Mesothelial cell of epicardium (in vitro differentiated cells): Measurements from ENCODE around the gene ORM2. TPM values are rescaled to one million over a fixed set of nuclear protein-coding genes. Genes with fewer than 3 reads are reported as not detected.

Experiments
- DNase-seq, 2 experiments: peaks; one replicate each; pipeline ENCODE4 v3.0.0; 2021; ENCODE audit warnings: low spot score in 2 of 2; ENCODE audit not compliant: unreplicated experiment in 2 of 2
- H3K27ac Mint-ChIP-seq: 2 replicates; pipeline ENCODE4 v1.8.0; 2021; ENCODE audit warnings: mixed read lengths
- H3K27me3 Mint-ChIP-seq: 2 replicates; pipeline ENCODE4 v1.8.0; 2021; ENCODE audit warnings: low read depth, mixed read lengths
- H3K36me3 Mint-ChIP-seq: 2 replicates; pipeline ENCODE4 v1.8.0; 2021; ENCODE audit warnings: mixed read lengths
- H3K4me1 Mint-ChIP-seq: 2 replicates; pipeline ENCODE4 v1.8.0; 2021; ENCODE audit warnings: mixed read lengths
- H3K4me3 Mint-ChIP-seq: 2 replicates; pipeline ENCODE4 v1.8.0; 2021; ENCODE audit warnings: mild to moderate bottlenecking, moderate library complexity, mixed read lengths
- H3K9me3 Mint-ChIP-seq: 2 replicates; pipeline ENCODE4 v1.8.0; 2021; ENCODE audit warnings: mixed read lengths
- total RNA-seq: library from RNA; stranded (reverse); gene quantifications from 3 replicates; pipeline ENCODE4 v1.2.1, GENCODE V29; 2021
- TF ChIP-seq, protein P1 (sequence below): fragments of 200-600 bp; sonication (generic); IDR thresholded peaks from one replicate; pipeline ENCODE4 v1.5.0; 2021; ENCODE audit warnings: antibody characterized with exemption; ENCODE audit not compliant: unreplicated experiment

The ORM2 gene
- total RNA-seq, 1 donor from 2014 or later: not detected

DNA sequence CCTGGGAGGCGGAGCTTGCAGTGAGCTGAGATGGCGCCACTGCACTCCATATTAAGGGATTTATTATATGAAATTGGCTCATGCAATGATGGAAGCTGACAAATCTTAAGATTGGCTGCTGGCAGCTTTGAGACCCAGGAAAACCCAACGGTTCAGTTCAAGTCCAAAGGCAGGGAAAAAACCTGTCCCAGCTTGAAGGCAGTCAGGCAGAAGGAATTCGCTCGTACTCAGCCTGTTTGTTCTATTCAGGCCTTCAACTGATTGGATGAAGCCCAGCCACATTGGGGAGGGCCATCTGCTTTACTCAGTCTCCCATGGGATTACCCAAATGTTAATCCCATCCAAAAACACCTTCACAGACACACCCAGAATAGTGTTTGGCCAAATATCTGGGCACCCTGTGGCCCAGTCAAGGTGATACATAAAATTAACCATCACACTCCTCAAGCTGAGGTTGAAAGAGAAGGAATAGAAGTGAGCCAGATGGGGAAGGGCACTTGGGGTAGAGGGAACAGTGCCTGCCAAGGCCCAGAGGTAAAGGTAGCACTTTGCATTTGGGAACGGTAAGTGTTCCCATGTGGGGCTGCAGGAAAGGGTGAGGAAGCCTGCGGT is 15.3 kb upstream of the ORM2 start:
- no peaks in the 10 kb centered on the region for H3K9me3 Mint-ChIP-seq
- no peak overlapping the region for H3K27ac Mint-ChIP-seq
- TF ChIP-seq, protein P1, sequence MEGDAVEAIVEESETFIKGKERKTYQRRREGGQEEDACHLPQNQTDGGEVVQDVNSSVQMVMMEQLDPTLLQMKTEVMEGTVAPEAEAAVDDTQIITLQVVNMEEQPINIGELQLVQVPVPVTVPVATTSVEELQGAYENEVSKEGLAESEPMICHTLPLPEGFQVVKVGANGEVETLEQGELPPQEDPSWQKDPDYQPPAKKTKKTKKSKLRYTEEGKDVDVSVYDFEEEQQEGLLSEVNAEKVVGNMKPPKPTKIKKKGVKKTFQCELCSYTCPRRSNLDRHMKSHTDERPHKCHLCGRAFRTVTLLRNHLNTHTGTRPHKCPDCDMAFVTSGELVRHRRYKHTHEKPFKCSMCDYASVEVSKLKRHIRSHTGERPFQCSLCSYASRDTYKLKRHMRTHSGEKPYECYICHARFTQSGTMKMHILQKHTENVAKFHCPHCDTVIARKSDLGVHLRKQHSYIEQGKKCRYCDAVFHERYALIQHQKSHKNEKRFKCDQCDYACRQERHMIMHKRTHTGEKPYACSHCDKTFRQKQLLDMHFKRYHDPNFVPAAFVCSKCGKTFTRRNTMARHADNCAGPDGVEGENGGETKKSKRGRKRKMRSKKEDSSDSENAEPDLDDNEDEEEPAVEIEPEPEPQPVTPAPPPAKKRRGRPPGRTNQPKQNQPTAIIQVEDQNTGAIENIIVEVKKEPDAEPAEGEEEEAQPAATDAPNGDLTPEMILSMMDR: no peak
- peaks cover 20% of the 10 kb centered on the region for H3K36me3 Mint-ChIP-seq
- H3K27me3 Mint-ChIP-seq: no peaks in the 10 kb centered on the region
- no peak overlapping the region for H3K4me3 Mint-ChIP-seq
- H3K4me1 Mint-ChIP-seq: no peaks in the 10 kb centered on the region
- DNase-seq: peak in 1 of 2 experiments; percentile 22

DNA sequence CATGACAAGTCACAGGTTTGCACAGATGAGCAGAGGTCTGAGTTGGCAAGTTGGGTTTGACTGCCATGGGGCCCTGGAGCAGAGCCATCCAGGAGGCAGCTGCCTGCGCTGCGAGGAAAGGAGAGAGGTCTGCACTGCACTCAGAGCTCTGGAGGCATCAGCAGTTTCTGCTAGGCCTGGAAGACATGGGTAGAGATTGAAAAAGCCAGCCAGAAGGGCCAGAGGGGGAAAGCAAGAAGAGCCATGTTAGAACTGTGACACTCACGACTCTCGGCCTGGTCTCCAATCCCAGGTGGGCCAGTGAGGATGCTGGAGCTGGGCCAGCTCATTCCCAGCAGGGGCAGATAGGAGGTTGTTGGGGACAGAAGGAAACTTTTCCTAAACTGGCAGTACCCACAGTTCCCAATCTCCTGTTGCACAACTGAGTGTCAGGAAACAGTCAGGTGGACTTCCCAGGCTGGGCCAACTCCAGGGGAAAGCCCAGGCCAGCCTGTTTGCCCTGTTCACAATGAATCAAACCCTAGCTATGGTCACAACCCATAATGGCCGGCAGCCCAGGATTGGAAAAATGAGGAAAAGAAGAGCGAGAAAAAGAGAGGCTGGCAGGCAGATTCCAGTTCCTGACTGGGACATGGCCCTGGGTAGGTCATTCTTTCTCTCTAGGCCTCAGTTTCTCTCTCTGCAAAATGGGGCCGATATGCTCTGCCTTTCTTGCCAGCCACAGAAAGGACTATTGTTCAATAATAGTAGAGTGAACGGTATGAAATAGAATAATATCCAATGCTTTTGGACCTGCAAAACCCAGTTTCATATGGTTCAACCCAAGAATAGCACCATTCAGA is 14.6 kb upstream of the ORM2 start:
- H3K4me1 Mint-ChIP-seq: no peaks in the 10 kb centered on the region
- TF ChIP-seq, protein P1: no peak
- no peaks in the 10 kb centered on the region for H3K9me3 Mint-ChIP-seq
- no peak overlapping the region for H3K4me3 Mint-ChIP-seq
- H3K27me3 Mint-ChIP-seq: no peaks in the 10 kb centered on the region
- peak in 1 of 2 experiments; percentile 26 for DNase-seq
- H3K36me3 Mint-ChIP-seq: peaks cover 15% of the 10 kb centered on the region
- no peak overlapping the region for H3K27ac Mint-ChIP-seq

DNA sequence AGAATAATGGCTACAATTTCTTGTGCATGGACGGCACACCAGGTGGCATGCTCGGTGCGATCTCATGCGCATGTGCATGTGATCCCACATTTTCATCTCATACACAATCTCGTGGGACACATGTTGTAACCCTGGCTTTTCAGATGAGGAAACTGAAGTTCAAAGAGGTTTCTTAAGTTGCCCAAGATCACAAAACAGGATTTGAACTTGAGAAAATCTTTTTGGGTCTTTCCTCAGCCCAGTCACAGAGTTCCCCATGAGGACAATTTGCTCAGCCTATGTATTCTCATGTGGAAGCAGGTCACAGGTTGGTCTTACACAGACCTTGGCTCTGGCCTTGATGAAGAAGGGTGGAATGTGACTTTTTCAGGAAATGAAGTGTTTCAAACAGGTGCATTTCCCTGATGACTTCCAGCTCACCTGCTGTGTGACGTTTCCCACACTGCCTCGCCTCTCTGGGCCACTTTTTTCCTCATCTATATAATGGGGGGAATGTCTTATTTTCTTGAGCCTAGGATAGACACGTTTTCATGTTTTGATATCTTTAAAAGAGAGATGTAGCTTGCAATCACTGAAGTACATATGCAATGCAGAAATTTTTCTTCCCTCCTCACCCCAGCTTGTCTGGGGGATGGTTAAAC is 13.8 kb upstream of the ORM2 start:
- TF ChIP-seq, protein P1: no peak
- Mint-ChIP-seq H3K27ac (no peak overlapping the region), H3K27me3 (no peaks in the 10 kb centered on the region), H3K4me3 (no peak overlapping the region), H3K4me1 (no peaks in the 10 kb centered on the region), H3K36me3 (peaks cover 15% of the 10 kb centered on the region), H3K9me3 (no peaks in the 10 kb centered on the region)
- no peak for DNase-seq

DNA sequence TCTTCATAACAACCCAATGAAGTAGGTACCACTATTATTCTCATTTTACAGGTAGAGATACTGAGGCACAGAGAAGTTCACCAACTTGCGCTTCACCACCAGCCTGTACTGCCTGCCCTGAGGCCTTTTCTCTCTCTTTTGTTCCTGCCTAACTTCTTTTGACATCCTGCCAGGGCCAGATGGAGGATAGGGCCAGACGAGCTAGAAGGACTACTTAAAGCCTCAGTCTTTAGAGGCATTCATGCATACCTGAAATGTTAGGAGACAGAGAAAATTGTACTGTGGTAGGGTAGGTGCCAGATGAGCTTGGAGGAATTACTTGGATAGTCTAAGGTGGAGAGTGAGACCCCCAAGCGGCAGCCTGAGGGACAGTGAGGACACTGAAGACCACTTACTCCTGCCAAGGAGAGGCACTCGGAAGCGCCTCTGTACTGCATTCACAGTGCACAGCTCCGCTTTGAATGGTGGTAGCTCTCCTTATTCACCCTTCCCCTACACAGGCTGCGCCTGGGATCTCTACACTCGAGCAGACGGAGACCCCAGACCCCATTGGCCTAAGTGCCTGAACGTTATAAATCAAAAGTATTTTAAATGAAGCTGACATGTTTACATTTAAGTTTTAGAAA is 13.0 kb upstream of the ORM2 start:
- Mint-ChIP-seq H3K9me3 (no peaks in the 10 kb centered on the region), H3K4me3 (no peak overlapping the region), H3K4me1 (no peaks in the 10 kb centered on the region), H3K27me3 (no peaks in the 10 kb centered on the region), H3K36me3 (peaks cover 8% of the 10 kb centered on the region), H3K27ac (no peak overlapping the region)
- DNase-seq: peak in 1 of 2 experiments; percentile 20
- TF ChIP-seq, protein P1: no peak

DNA sequence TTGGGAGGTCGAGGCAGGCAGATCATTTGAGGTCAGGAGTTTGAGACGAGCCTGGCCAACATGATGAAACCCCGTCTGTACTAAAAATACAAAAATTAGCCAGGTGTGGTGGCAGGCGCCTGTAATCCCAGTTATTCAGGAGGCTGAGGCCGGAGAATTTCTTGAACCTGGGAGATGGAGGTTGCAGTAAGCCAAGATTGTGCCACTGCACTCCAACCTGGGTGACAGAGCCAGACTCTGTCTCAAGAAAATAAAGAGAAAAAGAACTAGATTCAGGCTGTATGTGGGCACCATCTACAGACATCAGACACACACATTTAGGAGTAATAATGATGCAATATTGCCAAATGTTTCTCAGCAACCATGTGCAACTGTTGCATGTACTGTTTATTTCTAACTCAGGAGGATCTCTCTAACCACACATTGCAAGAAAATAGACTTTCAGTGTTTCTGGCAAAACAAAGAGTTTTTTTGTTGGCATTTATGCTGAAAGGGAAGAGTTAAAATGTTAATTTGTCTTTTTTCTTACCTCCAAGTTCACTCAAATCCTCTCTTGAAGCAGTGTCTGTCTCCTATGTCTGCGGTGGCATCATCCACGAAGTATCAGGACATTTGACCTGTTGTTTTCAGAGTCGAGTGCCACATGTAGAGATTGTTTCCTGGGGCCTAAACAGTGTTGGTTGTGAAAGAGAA is 11.9 kb upstream of the ORM2 start:
- Mint-ChIP-seq H3K9me3 (no peaks in the 10 kb centered on the region), H3K4me1 (no peaks in the 10 kb centered on the region), H3K27me3 (no peaks in the 10 kb centered on the region), H3K36me3 (no peaks in the 10 kb centered on the region), H3K27ac (no peak overlapping the region), H3K4me3 (no peak overlapping the region)
- TF ChIP-seq, protein P1: no peak
- no peak for DNase-seq
